DOHH2 (cell line): ENCODE data around the gene RBFOX1.

ENCODE experiments used
- H3F3A ChIP-seq: fragments of 200-600 bp; sonication (generic), shearing (Covaris generic); 2 replicates; pipeline ENCODE4 v1.6.0; 2016; ENCODE audit warnings: antibody characterized with exemption, mild to moderate bottlenecking; ENCODE audit not compliant: control insufficient read depth, insufficient read depth
- H3K27ac ChIP-seq: fragments of 200-600 bp; sonication (generic); 2 replicates; pipeline ENCODE4 v1.5.1; 2014; ENCODE audit warnings: low read depth, mild to moderate bottlenecking, low read length, moderate library complexity
- H3K27me3 ChIP-seq: fragments of 200-600 bp; sonication (generic); 2 replicates; pipeline ENCODE4 v1.6.1; 2014; ENCODE audit warnings: mild to moderate bottlenecking, low read length, mixed read lengths; ENCODE audit not compliant: control insufficient read depth
- H3K36me3 ChIP-seq: fragments of 200-600 bp; sonication (generic); 2 replicates; pipeline ENCODE4 v1.6.1; 2014; ENCODE audit warnings: mild to moderate bottlenecking, low read length, moderate library complexity, mixed read lengths; ENCODE audit not compliant: control insufficient read depth
- H3K4me1 ChIP-seq: fragments of 200-600 bp; sonication (generic); 2 replicates; pipeline ENCODE4 v1.6.1; 2014; ENCODE audit warnings: mild to moderate bottlenecking, low read length, mixed read lengths; ENCODE audit not compliant: control insufficient read depth
- H3K4me2 ChIP-seq: fragments of 200-600 bp; sonication (generic); 2 replicates; pipeline ENCODE4 v1.6.0; 2014; ENCODE audit warnings: mild to moderate bottlenecking, low read length, moderate library complexity
- H3K4me3 ChIP-seq: fragments of 200-600 bp; sonication (generic); 2 replicates; pipeline ENCODE4 v1.5.1; 2014; ENCODE audit warnings: mild to moderate bottlenecking, low read length, mixed read lengths
- H3K79me2 ChIP-seq: fragments of 200-600 bp; sonication (generic); 2 replicates; pipeline ENCODE4 v1.6.1; 2014; ENCODE audit warnings: mild to moderate bottlenecking, low read length, mixed read lengths; ENCODE audit not compliant: control insufficient read depth
- H3K9me2 ChIP-seq: fragments of 200-600 bp; sonication (generic); replicated peaks from 2 replicates; pipeline ENCODE4 v1.6.1; 2014; ENCODE audit warnings: mild to moderate bottlenecking, low read length, mixed read lengths; ENCODE audit not compliant: control insufficient read depth
- H3K9me3 ChIP-seq: fragments of 200-600 bp; sonication (generic); 2 replicates; pipeline ENCODE4 v1.6.1; 2014; ENCODE audit warnings: antibody characterized with exemption, low read length, mixed read lengths; ENCODE audit not compliant: control insufficient read depth, insufficient read depth
- H4K20me1 ChIP-seq: fragments of 200-600 bp; sonication (generic); 2 replicates; pipeline ENCODE4 v1.6.0; 2014; ENCODE audit warnings: low read depth, mild to moderate bottlenecking, antibody characterized with exemption, low read length, moderate library complexity; ENCODE audit not compliant: control insufficient read depth, insufficient read depth
- CTCF ChIP-seq: fragments of 200-600 bp; sonication (generic); IDR thresholded peaks from one replicate; pipeline ENCODE4 v1.5.1; 2014; ENCODE audit warnings: antibody characterized with exemption, mild to moderate bottlenecking, low read depth, low read length; ENCODE audit not compliant: poor library complexity, severe bottlenecking
- EZH2phosphoT487 ChIP-seq: fragments of 200-600 bp; sonication (generic); IDR thresholded peaks from 2 replicates; pipeline ENCODE4 v1.6.1; 2017; ENCODE audit warnings: borderline replicate concordance, mild to moderate bottlenecking, antibody characterized with exemption, low read length, moderate library complexity, mixed read lengths

Gene RBFOX1

GRCh38 chr16:7381671-7382070, 49.0 kb downstream of the RBFOX1 start:
- no peaks in the 10 kb centered on the region for H3K9me2 ChIP-seq

DNA sequence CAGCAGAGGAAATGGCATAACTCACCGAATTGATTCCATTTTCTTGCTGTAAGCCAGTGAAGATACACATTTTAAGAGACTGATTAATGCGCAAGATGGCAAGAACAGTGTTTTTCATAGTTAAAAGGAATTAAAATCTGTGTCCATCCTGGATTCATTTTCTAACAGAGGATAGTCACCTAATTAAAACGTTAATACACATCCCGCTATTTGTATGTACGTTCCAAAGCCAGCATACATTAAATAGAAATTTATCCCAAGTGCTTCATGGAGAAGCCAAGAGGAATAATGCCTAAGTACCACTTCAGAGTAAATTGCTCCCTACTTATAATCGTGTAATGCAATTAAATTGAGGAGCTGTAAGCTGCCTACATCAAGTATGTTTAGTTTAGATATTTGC, 49.9 kb downstream of the RBFOX1 start:
- Histone ChIP-seq H3K9me3 (no peaks in the 10 kb centered on the region), H4K20me1 (no peaks in the 10 kb centered on the region), H3K36me3 (no peaks in the 10 kb centered on the region)

More at GRCh38 chr16:7381671-7382070, 49.0 kb downstream of the RBFOX1 start:
- Histone ChIP-seq H3K4me2 (no peak overlapping the region), H4K20me1 (no peaks in the 10 kb centered on the region), H3K4me3 (no peak overlapping the region), H3F3A (no peaks in the 10 kb centered on the region), H3K36me3 (no peaks in the 10 kb centered on the region), H3K27me3 (no peaks in the 10 kb centered on the region), H3K4me1 (no peaks in the 10 kb centered on the region), H3K9me3 (no peaks in the 10 kb centered on the region), H3K27ac (no peak overlapping the region), H3K79me2 (no peaks in the 10 kb centered on the region)
- no peak for TF ChIP-seq CTCF
- no peak for TF ChIP-seq EZH2phosphoT487

GRCh38 chr16:7390974-7391373, 58.3 kb downstream of the RBFOX1 start:
- H3K4me1 ChIP-seq = no peaks in the 10 kb centered on the region
- H3K36me3 ChIP-seq = no peaks in the 10 kb centered on the region
- H3K9me2 ChIP-seq = no peaks in the 10 kb centered on the region
- TF ChIP-seq EZH2phosphoT487 = no peak
- no peak for TF ChIP-seq CTCF
- H3F3A ChIP-seq = no peaks in the 10 kb centered on the region
- no peak overlapping the region for H3K4me3 ChIP-seq
- no peak overlapping the region for H3K4me2 ChIP-seq
- H3K27ac ChIP-seq = no peak overlapping the region
- no peaks in the 10 kb centered on the region for H4K20me1 ChIP-seq
- H3K79me2 ChIP-seq = no peaks in the 10 kb centered on the region
- no peaks in the 10 kb centered on the region for H3K9me3 ChIP-seq
- no peaks in the 10 kb centered on the region for H3K27me3 ChIP-seq

More for the DNA sequence above, 49.9 kb downstream of the RBFOX1 start:
- Histone ChIP-seq H3K4me3 (no peak overlapping the region), H3K4me2 (no peak overlapping the region), H3K4me1 (no peaks in the 10 kb centered on the region), H3K79me2 (no peaks in the 10 kb centered on the region), H3K27ac (no peak overlapping the region), H3K9me2 (no peaks in the 10 kb centered on the region), H3F3A (no peaks in the 10 kb centered on the region), H3K27me3 (no peaks in the 10 kb centered on the region)
- no peak for TF ChIP-seq CTCF
- no peak for TF ChIP-seq EZH2phosphoT487

DNA sequence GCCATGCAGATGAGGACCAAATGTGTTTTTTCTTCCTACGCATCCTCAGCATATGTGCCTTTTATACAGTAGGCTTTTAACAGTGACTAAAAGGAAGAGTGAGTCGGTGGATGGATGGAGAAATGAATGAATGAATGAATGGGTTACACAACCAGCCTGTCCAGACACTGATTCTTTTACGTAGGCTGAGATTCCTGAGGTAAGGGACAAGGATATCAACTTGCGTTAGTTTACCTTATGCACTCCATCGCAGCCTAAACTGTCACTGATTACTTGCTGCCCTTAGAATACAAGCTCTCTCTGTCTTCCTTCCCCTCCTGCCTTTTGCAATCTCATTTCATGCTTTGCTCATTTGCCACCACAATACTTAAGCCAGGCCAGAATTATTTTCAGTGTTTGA, 59.0 kb downstream of the RBFOX1 start:
- Histone ChIP-seq H3K27ac (no peak overlapping the region), H3K27me3 (no peaks in the 10 kb centered on the region), H3K4me3 (no peak overlapping the region), H3K4me1 (no peaks in the 10 kb centered on the region), H3K79me2 (no peaks in the 10 kb centered on the region), H3F3A (no peaks in the 10 kb centered on the region), H3K9me3 (no peaks in the 10 kb centered on the region), H3K36me3 (no peaks in the 10 kb centered on the region), H4K20me1 (no peaks in the 10 kb centered on the region), H3K9me2 (no peaks in the 10 kb centered on the region), H3K4me2 (no peak overlapping the region)
- TF ChIP-seq EZH2phosphoT487 (no peak), CTCF (no peak)
